Urothelium cell line (cell line): ENCODE measurements around the gene RIOK2.
"Not testable (repeated sequence)": the region's sequence is repeated elsewhere in the genome, so short reads cannot be mapped to it uniquely, and the experiment has no call there.

Source experiments
- DNase-seq: peaks from one replicate; pipeline ENCODE4 v3.0.0; 2011; ENCODE audit warnings: low spot score, mixed read lengths
- FAIRE-seq: peaks from 2 replicates; lab custom pipeline; 2011; peaks lifted over from hg19 to GRCh38; lab: Jason Lieb, UNC

The RIOK2 gene

DNA sequence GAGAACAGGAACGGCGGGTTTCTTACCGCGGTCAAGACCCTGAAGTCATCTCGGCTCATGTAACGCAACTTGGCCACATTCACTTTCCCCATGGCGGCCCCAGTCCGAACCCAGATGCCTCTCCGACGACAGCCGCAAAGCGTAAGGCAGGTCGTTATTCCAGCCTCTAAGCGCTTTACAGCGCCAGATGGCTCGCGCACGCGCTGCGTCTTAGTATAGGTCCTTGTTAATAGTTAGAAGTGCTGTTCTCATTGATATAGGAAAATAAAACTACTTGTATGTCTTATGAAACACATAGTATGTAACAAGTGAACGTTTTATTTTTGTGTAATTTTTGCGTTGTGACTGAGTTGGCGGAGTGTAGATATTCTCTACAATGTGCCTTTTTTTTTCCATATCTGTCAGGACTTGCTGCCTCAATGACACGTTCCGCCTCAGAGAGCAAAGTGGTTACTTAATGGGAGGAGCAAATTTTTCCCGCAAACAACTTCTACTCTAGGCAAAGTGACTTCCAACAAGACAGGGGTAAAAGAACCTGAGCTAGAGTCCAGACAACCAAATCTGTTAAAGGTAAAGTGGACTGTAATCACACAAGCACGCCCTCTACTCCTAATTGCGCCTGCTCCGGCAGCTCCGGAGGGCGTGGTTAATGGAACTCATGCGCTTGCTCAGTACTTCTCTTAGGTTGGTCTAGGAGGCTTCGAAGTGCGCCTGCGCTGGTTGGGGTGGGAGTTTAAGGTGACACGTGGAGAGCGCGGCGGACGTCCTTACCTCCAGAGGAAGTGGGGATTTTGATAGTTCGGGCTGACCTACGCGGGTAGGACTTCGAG, at the start of gene RIOK2:
TSS of gene RIOK2 (minus strand) at position 148 of the 830 bp plus-strand sequence. CDS start at position 92, 56 bp downstream.
- no peak for FAIRE-seq
- DNase-seq: peak; percentile 92

DNA sequence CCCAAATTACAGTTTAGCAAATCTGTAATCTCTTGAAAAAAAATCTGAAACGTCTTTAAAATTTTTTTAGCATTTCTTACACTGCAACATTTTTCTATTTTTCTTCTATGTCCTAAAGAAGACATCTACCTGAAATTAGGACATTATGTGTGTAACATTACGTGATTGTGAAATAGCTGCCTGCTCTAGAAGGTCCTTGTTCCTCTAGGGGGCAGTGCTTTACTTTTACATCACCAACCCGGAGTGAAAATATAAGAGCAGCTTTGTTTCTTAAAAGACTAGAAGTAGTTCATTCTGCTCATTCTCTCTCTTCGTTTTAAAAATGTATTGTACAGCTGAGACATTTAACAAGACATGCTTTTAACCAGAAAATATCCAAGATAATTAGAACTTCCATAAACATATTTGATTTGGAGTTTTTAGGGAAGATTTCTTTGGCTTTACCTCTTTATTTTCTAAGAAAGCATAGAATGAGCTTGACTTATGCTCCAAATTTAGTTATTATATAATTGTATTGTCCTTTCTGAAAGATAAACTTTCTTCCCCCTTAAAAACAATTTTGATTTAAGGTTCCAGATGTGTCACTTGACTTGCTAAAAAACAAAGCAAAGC, 48.1 kb upstream of the RIOK2 start:
- FAIRE-seq: no peak

DNA sequence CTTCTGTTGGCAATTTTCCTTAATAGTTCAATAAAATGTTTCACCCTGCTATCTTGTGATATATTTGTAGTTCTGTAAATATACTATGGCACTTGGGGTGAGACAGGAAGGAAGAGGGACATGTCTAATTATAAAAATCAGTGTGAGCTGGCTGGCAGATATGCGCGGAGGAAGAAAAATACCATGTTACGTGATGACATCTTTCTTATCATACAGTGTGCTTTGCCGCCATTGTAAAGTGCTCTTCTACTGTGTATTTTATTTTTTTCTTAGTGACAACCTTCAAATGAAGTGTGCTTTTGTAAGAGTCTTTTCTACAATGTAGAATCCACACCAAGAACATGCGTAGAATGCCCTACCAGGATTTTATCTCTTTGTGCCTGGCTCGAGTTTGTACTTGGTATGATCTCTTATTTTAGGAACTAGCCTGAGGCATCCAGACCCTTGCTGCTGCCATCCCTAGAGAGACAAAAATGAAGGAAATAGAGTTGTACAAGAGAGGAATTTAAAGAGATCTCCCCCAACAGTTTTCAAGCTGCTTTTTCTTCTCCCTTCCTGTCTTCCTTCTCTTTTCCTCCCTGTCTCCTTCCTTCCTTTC, 46.7 kb upstream of the RIOK2 start:
- FAIRE-seq (no peak), DNase-seq (no peak)

More for the DNA sequence above, 48.1 kb upstream of the RIOK2 start:
- peak; percentile 43 for DNase-seq

DNA sequence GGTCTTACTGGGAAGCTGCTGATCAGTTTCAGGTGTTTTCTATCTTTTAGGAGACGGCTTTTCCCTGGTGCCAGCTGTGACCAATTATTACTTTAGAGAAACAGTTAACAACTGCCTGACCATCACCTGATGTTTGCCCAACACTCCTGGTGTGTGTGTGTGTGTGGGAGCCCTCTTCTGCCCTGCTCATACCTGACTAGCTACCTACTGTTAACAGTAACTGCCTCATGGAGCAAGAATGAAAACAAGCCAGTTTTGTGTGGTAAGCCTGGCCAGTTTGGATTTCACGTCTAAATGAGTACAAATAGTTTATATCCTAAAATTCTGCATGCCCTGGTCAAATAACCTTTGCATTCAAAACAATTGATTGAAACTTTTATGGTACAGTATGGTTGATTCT, 46.1 kb upstream of the RIOK2 start:
- FAIRE-seq (no peak), DNase-seq (no peak)

DNA sequence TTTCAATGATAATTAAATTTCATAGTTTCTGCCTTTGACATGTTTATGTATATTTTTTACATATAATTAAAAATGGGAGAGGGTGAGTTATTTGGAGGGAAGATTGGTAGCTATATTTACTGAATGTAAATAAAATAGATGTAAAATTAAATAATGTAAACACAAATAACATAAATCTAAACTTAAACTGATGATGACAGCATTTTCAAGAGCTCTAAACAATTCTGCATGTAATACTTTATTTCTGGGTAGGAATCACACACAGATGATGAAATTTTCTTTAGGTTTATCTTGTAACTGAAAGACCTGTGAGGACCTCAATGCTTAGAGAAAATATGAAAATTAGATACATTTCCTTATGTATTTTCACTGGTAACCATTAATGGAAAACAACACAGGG, 42.2 kb upstream of the RIOK2 start:
- FAIRE-seq (no peak), DNase-seq (no peak)

DNA sequence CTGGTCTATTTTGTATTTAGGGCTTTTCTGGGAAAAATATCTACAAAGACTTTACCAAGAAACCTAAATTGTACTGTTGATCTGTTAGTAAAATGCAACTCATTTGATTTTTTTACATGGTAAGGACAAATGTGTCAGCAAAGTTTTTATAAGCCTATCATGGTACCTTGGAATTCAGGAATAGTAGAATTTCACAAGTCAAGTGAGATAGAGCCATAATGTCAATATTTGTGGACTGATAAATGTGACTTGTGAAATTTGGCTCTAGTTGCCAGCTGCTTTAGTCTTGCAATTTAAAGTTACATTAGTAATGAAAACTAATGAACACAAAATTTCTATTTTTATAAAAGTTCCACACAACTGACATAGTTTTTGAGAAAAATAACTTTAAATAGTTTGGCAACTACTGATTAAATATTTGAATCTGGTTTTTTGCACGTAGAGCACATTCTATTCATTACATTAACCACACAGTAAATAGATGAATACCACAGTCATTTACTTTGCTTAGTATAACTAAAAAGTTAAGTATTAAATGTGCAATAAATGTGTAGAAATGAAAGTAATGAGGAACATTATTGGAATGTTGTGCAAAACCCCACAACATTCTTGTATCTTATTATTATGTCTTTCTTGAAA, 41.2 kb upstream of the RIOK2 start:
- no peak for DNase-seq
- no peak for FAIRE-seq

DNA sequence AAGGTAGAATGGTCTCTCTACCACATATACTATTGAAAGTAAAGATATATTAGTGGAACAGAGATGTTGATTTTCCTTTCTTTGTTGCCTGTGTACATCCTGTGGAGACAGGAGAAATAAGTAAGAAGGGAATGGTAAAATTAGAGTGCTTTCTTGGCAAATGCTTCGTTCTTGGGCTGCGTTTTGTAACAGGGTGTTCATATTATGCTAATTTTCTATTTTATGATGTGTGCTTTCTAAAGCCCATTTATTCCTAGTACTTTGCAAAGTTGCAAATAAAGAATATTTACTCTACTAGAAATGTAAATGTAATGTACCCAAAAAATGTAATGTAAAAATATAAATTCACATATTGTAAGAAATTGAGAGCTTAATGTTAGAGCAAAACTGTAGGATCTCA, 40.5 kb upstream of the RIOK2 start:
- no peak for DNase-seq
- no peak for FAIRE-seq

DNA sequence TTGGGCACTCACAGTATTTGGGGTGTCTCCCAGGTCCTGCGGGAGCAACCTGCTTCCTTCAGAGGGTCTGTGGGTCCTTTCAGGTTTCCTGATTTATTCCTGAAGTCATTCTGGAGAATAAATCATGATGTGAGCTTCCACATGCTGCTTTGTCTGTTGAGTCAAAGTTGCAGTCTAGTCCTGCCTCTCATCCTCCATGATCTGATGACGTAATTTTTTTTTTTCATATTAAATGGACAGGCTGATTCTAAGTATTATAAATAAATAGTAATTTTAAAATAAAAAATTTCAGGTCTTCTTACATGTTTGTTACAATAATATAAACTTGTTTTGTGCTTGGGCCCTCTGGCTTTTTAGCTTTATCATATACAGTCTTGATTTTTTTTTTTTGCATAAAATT, 26.3 kb upstream of the RIOK2 start:
- FAIRE-seq: no peak
- no peak for DNase-seq

DNA sequence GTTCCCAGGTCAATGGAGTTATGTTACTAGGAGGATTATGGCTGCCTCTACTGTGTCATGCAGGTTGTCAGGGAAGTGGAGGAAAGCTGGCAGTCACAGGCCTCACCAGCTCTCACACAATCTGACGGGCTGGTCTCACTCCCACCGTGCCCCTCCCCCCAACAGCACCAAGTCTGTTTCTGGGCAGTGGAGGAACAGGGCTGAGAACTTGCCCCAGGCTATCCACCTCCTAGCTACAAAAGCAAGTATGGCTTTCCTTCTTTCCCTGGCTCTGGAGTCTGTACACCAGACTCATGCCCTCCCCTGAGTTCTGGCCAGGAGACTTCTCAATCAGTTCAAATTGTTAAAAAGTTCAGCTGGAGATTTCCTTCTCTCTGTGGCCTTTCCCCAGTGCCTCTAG, 25.7 kb upstream of the RIOK2 start:
- no peak for FAIRE-seq

DNA sequence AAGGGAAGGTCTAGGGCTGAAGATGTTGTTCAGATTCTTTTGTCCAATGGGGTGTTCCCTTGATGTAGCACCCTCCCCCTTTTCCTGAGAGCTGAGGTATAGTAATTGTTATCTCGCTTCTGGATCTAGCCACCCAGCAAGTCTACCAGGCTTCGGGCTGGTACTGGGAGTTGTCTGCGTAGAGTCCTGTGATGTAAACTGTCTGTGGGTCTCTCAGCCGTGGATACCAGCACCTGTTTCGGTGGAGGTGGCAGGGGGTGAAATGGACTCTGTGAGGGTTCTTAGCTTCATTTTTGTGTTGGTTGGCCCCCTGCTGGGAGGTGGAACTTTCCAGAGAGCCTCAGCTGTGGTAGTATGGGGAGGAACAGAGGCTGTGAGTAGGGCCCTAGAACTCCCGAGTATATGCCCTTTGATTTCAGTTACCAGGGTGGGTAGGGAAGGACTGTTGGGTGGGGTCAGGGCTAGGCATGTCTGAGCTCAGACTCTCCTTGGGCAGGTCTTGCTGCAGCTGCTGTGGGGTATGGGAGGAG, 25.2 kb upstream of the RIOK2 start:
- FAIRE-seq (no peak), DNase-seq (no peak)

More for the DNA sequence above, 25.7 kb upstream of the RIOK2 start:
- no peak for DNase-seq

DNA sequence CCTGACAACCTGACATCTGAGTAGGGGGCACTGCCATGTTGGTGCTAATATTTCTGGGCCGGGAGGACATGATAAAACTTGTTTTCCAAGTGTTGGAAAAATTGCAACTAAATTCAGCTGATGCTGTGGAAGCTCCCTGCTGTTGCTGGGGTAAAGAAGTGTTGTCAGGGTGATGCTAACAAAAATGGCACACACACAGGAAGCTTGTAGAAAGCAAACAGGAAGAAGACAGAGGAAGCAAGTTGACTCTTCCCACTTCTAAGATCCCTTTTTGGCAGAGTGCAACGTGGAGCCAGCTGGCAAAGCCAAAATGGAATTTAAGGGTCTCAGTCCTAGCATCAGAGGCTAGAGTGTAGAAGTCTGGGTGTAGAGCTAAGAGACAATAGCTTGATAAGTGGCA, 11.3 kb upstream of the RIOK2 start:
- no peak for FAIRE-seq
- DNase-seq: no peak

DNA sequence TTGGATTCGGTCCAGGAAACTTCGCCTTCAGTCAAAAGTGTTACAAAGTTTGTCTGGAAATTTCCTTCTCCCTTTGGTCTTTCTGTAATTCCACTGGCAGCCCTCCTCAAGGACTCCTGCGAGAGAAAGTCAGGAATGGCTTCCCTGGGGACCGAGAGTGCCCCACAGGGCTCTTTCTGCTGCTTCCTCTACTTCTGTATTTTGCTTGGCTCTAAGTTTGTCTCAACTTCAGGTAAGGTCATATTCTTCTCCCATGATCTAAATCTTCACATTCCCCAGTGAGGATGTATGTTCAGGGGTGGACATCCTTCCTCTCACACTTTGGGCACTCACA, 10.3 kb upstream of the RIOK2 start:
- no peak for FAIRE-seq

DNA sequence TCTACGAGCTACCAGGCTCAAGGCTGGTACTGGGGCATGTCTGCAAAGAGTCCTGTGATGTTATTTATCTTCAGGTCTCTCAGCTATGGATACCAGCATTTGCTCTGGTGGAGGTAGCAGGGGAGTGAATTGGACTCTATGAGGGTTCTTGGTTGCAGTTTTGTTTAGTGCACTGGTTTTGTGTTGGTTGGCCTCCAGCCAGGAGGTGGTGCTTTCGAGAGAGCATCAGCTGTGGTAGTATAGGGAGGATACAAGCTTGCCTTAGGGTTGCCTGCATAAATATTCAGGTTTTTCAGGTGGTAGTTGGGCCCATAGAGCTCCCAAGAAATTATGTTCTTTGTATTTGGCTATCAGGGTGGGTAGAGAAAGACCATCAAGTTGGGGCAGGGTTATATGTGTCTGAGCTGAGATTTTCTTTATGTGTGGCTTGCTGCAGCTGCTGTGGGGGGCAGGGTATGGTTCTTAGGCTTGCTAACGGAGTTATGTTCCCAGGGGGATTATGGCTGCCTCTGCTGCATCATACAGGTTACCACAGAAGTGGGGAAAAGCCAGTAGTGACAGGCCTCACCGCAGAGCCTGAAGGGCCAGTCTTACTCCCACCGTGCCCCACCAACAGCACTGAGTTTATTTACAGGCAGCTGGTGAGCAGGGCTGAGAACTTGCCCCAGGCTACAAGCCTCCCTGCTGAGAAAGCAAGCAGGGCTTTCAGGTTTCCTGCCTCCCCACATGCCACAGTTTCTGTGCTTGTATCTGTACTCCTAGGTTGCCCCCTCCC, 9.7 kb upstream of the RIOK2 start:
- no peak for FAIRE-seq
- DNase-seq: no peak

More for the DNA sequence above, 10.3 kb upstream of the RIOK2 start:
- no peak for DNase-seq

DNA sequence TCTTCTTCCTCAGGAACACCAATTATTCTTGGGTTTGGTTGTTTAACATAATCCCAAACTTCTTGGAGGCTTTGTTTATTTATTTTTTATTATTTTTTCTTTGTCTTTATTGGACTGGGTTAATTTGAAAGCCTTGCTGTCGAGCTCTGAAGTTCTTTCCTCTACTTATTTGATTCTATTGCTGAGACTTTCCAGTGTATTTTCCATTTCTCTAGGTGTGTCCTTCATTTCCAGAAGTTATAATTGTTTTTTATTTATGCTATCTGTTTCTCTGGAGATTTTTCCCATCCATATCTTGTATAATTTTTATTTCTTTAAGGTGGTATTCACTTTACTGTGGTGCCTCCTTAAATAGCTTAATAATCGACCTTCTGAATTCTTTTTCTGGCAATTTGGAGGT, 8.8 kb upstream of the RIOK2 start:
- FAIRE-seq: no peak
- DNase-seq: no peak

DNA sequence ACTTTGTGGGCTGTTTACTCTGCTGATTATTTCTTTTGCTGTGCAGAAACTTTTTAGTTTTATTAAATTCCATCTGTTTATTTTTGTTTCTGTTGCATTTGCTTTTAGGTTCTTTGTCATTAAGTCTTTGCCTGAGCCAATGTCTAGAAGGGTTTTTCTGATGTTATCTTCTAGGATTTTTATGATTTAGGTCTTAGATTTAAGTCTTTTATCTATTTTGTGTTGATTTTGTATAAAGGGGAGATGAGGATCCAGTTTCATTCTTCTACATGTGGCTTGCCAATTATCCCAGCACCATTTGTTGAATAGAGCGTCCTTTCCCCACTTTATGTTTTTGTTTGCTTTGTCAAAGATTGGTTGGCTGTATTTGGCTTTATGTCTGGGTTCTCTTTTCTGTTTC, 6.5 kb upstream of the RIOK2 start:
- FAIRE-seq, DNase-seq: not testable (repeated sequence)

DNA sequence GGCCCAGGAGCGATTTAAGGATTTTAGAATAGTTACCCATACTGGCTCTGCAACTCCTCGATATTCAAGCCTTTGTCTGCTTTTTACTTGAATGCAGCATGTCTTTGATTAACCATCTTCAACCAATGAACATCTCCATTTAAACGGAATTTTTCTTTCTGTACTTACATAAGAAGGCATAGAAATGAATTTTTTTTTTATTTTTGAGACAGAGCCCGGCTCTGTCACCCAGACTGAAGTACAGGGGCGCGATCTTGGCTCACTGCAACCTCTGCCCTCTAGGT, 825 bp upstream of the RIOK2 start:
- DNase-seq (no peak), FAIRE-seq (no peak)

DNA sequence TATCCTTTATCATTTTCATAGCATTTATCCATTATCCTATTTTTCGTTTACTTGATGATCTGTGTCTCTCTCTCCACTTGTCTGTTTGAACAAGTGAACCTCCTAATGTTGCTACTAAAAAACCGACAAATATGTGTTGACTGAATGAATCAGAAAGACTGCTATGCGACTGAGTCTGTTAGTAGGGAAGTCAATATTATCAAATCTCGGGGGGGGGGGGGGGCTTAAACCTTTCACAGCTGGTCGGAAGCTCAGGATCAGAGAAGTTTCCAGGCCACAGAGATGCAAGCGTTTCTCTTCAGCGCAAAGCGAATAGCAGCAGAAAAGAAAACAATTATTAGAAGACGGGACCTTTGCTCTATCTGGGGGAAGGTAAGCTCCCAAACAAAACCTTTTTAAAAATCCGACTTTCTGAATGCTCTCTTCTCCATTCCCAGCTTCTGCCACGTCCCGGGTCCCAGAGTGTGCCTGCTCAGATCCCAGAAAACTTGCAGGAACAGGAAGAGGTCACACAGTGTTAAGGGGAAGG, 412 bp downstream of the RIOK2 start:
- no peak for FAIRE-seq
- no peak for DNase-seq

DNA sequence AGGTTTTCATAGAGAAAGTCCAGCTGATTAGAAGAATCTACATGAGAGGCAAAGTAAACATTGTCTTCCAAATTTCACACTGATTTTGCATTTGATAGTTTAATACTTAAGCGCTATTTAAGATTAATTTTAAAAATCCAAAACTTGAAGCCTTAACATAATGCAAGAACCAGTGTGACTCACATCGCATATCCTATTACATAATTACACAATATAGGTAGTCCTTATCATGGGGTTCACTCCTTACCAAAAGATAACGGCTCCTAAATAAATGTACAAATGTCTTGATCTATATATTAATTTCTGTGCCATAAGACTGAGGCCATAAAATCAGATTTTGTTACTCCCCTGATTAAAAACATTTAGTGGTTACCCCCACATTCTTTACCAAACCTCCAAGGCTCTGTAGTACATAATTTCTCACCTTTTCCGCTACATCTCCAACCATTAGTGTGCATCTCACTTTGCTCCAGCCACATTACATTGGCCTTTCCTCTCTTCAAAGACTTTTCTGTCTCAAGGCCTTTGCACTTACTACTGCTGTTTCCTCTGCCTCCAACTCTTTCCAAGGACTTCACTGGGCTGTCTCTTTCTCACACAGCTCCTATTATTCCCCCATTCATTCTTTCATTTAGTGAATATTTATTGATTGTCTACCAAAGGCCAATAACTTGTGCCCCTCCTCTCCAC, 1.0 kb downstream of the RIOK2 start:
- FAIRE-seq (no peak), DNase-seq (no peak)

DNA sequence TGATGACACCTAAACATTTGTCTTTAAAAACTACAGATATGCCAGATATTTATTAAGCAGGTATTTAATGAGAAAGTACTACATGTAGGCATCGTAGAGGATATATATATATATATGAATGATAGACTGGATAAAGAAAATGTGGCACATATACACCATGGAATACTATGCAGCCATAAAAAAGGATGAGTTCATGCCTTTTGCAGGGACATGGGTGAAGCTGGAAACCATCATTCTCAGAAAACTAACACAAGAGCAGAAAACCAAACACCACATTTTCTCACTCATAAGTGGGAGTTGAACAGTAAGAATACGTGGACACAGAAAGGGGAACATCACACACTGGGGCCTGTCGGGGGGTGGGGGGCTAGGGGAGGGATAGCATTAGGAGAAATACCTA, 3.6 kb downstream of the RIOK2 start:
- DNase-seq, FAIRE-seq: not testable (repeated sequence)

DNA sequence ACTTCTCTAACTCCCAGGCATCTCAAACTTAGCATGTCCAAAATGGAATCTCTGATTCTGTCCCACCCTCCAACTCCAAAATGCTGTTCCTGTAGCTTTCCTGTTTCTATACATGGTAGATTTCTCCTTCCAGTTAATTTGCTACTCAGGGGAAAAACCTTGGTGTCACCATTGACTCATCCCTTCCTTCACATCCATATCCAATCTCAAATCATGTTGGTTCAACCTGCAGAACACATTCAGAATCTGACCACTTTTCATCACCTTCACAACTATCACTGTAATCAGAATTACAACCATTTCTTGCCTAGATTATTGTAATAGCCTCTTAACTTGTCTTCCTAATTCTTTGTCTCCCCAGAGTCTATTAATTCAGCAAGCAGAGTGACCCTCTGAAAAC, 10.8 kb downstream of the RIOK2 start:
- FAIRE-seq (no peak), DNase-seq (no peak)
